B cell (primary cell): ENCODE data around the gene ARHGDIA. TPM values are rescaled to one million over a fixed set of nuclear protein-coding genes. Genes with fewer than 3 reads are reported as not detected.

Experiments used
- ATAC-seq: fragments of 200-7000 bp; cut with Tn5 transposase; one replicate; pipeline ENCODE4 v1.10.0; 2021; ENCODE audit warnings: low read depth, mild to moderate bottlenecking, moderate number of reproducible peaks, moderate library complexity
- CTCF ChIA-PET: fragments of 350-600 bp; sonication (Branson Sonifier 250); formaldehyde crosslinking; loops from one replicate; lab custom pipeline; 2021; ENCODE audit warnings: antibody characterized with exemption, inconsistent platforms; lab: Charles Lee
- POLR2A ChIA-PET: fragments of 350-600 bp; sonication (Branson Sonifier 250); formaldehyde crosslinking; loops from one replicate; lab custom pipeline; 2021; ENCODE audit warnings: antibody characterized with exemption; lab: Charles Lee
- DNase-seq: peaks from one replicate; pipeline ENCODE4 v3.0.0; 2013
- H2AFZ ChIP-seq: 2 replicates; pipeline ENCODE4 v1.6.1; 2012; ENCODE audit warnings: mild to moderate bottlenecking, low read depth, low read length; ENCODE audit not compliant: insufficient read depth, poor library complexity, severe bottlenecking
- H3K27ac ChIP-seq, 2 donors: 1 replicate in 1 of 2; 2 replicates in 1 of 2; pipeline ENCODE4 v1.5.1; 2012 to 2013; ENCODE audit warnings: low read length in 2 of 2, mild to moderate bottlenecking in 2 of 2, moderate library complexity in 1 of 2
- H3K27me3 ChIP-seq, 4 experiments: fragments of 200-600 bp in 1 of 4; sonication (generic) in 1 of 4; replicated peaks in 1 of 4; 1 replicate in 2 of 4; 2 replicates in 2 of 4; pipeline versions ENCODE4 v1.6.1 to v1.7.0; 2013 to 2016; ENCODE audit warnings: low read length in 3 of 4, mild to moderate bottlenecking in 2 of 4, mixed read lengths in 1 of 4, moderate library complexity in 1 of 4; ENCODE audit not compliant: insufficient read depth in 4 of 4, control insufficient read depth in 3 of 4; ENCODE audit errors: control extremely low read depth in 1 of 4
- H3K36me3 ChIP-seq, 2 experiments: replicated peaks in 1 of 2; 1 replicate in 1 of 2; 2 replicates in 1 of 2; pipeline versions ENCODE4 v1.6.1 to v1.7.1; 2013; ENCODE audit warnings: low read length in 1 of 2; ENCODE audit not compliant: insufficient read depth in 2 of 2, control insufficient read depth in 1 of 2; ENCODE audit errors: control extremely low read depth in 1 of 2, extremely low read depth in 1 of 2
- H3K4me1 ChIP-seq, 2 donors: fragments of 200-600 bp in 1 of 2; sonication (generic) in 1 of 2; 1 replicate in 1 of 2; 2 replicates in 1 of 2; pipeline versions ENCODE4 v1.5.1 to v1.6.1; 2013 to 2017; ENCODE audit warnings: low read length in 2 of 2; ENCODE audit not compliant: control insufficient read depth in 2 of 2, insufficient read depth in 2 of 2
- H3K4me2 ChIP-seq: replicated peaks from 2 replicates; pipeline ENCODE3; 2012; ENCODE audit warnings: mild to moderate bottlenecking, low read depth, low read length; ENCODE audit not compliant: poor library complexity, severe bottlenecking
- H3K4me3 ChIP-seq, 5 experiments: fragments of 200-600 bp in 1 of 5; sonication (generic) in 1 of 5; 1 replicate in 3 of 5; 2 replicates in 2 of 5; pipeline versions ENCODE4 v1.5.1 to v1.7.0; 2011 to 2016; ENCODE audit warnings: low read length in 4 of 5, mild to moderate bottlenecking in 4 of 5, low read depth in 2 of 5, control low read depth in 1 of 5, moderate library complexity in 1 of 5; ENCODE audit not compliant: insufficient read depth in 1 of 5; ENCODE audit errors: control extremely low read depth in 1 of 5, extremely low read depth in 1 of 5
- H3K79me2 ChIP-seq: fragments of 200-600 bp; sonication (generic); one replicate; pipeline ENCODE4 v1.6.0; 2016; ENCODE audit warnings: low read length; ENCODE audit not compliant: control insufficient read depth, insufficient read depth
- H3K9ac ChIP-seq: fragments of 200-600 bp; sonication (generic); 2 replicates; pipeline ENCODE4 v1.6.1; 2017; ENCODE audit warnings: mild to moderate bottlenecking, low read length, moderate library complexity
- H3K9me3 ChIP-seq, 3 donors: one replicate each; pipeline versions ENCODE4 v1.6.1 to v1.7.1; 2013; ENCODE audit warnings: low read length in 2 of 3; ENCODE audit not compliant: control insufficient read depth in 2 of 3, insufficient read depth in 1 of 3; ENCODE audit errors: control extremely low read depth in 1 of 3
- H4K20me1 ChIP-seq: 2 replicates; pipeline ENCODE4 v1.6.0; 2012; ENCODE audit warnings: mild to moderate bottlenecking, low read length; ENCODE audit not compliant: insufficient read depth, control insufficient read depth, poor library complexity, severe bottlenecking
- H3K27ac Mint-ChIP-seq: one replicate; pipeline ENCODE4 v1.8.0; 2021; ENCODE audit warnings: mixed read lengths
- H3K27me3 Mint-ChIP-seq: one replicate; pipeline ENCODE4 v1.8.0; 2021; ENCODE audit warnings: mixed read lengths
- H3K4me1 Mint-ChIP-seq: one replicate; pipeline ENCODE4 v1.8.0; 2021; ENCODE audit warnings: mixed read lengths
- H3K4me3 Mint-ChIP-seq: one replicate; pipeline ENCODE4 v1.8.0; 2021; ENCODE audit warnings: mixed read lengths
- H3K9me3 Mint-ChIP-seq: one replicate; pipeline ENCODE4 v1.8.0; 2022; ENCODE audit warnings: mixed read lengths; ENCODE audit not compliant: insufficient read depth
- CTCF ChIP-seq: fragments of 200-600 bp; IDR thresholded peaks from one replicate; pipeline ENCODE4 v1.8.0; 2022; ENCODE audit warnings: antibody characterized with exemption, mild to moderate bottlenecking
- EZH2 ChIP-seq: IDR thresholded peaks from 2 replicates; pipeline ENCODE4 v1.6.1; 2012; ENCODE audit warnings: borderline replicate concordance, low read depth, mild to moderate bottlenecking, moderate library complexity, low read length; ENCODE audit not compliant: insufficient read depth, poor library complexity, severe bottlenecking
- WGBS: methylation state at CpG from one replicate; pipeline ENCODE4 v1.1.5; 2013; ENCODE audit warnings: missing lambda C conversion rate; ENCODE audit not compliant: insufficient coverage; 5-methylcytosine and 5-hydroxymethylcytosine counted together
- intact Hi-C: fragments of 100-400 bp; cut with micrococcal nuclease; formaldehyde crosslinking; loops from one replicate; pipeline ENCODE4 v1.10.0; 2022
- polyA plus RNA-seq: library from polyadenylated mRNA; depleted of rRNA; stranded (reverse); fragments of >200 nt; gene quantifications from 2 replicates; pipeline ENCODE4 v1.2.3, GENCODE V29; 2012
- total RNA-seq, 2 donors: library from RNA; stranded (reverse); fragments of 120-200 nt in 1 of 2; gene quantifications; 1 replicate in 1 of 2; 2 replicates in 1 of 2; pipeline versions ENCODE4 v1.2.3 to v1.2.4, GENCODE V29; 2013 to 2022

The ARHGDIA gene
- total and polyA plus RNA-seq, 2 donors (not counting 1 experiment from before 2014, with no cell fraction given): 262 to 510 TPM

- Histone ChIP-seq H4K20me1 (peaks cover 52% of the 10 kb centered on the region), H2AFZ (no peak overlapping the region), H3K36me3 (peaks cover 0 to 39% of the 10 kb centered on the region in 2 experiments), H3K4me3 (peak overlapping the region in 1 of 5 experiments; percentile 69), H3K4me1 (peaks cover 16 to 26% of the 10 kb centered on the region in 2 donors), H3K27me3 (no peaks in the 10 kb centered on the region), H3K27ac (no peak overlapping the region), H3K9me3 (peaks cover 0 to 3% (median 0%) of the 10 kb centered on the region in 3 donors), H3K9ac (peak overlapping the region; percentile 78), H3K4me2 (peak overlapping the region; percentile 88), H3K79me2 (peaks cover 59% of the 10 kb centered on the region)
- POLR2A ChIA-PET: interaction anchor here (0.7 kb wide), 1 partner anchor 14 kb away, joined by 3 read pairs; no protein-coding TSS in a partner anchor
- TF ChIP-seq EZH2: no peak
- no peak for TF ChIP-seq CTCF
- DNase-seq: no peak
- Mint-ChIP-seq H3K4me3 (peak overlapping the region; percentile 91), H3K4me1 (peaks cover 29% of the 10 kb centered on the region), H3K9me3 (no peaks in the 10 kb centered on the region), H3K27me3 (no peaks in the 10 kb centered on the region), H3K27ac (peak overlapping the region; percentile 53)
- 89% methylated on average over 12 of the region's 21 CpGs for WGBS
- intact Hi-C loops: no loop called here
- CTCF ChIA-PET: interaction anchor here (1.4 to 1.6 kb wide), 3 partner anchors 11 to 43 kb away, joined by 3 to 8 read pairs (median 3); partner anchors contain the start of gene MAFG
- ATAC-seq: no peak
These were observed 45.3 kb upstream of the ARHGDIA start for GRCh38 chr17:81916234-81917001.

- peaks cover 31% of the 10 kb centered on the region for H3K4me1 Mint-ChIP-seq
- 98% methylated on average over 12 of the region's 12 CpGs for WGBS
- Histone ChIP-seq H3K79me2 (peaks cover 57% of the 10 kb centered on the region), H3K27ac (no peak overlapping the region), H3K36me3 (peaks cover 0 to 39% of the 10 kb centered on the region in 2 experiments), H3K9ac (no peak overlapping the region), H3K27me3 (no peaks in the 10 kb centered on the region), H2AFZ (no peak overlapping the region), H3K4me3 (no peak overlapping the region), H4K20me1 (peaks cover 57% of the 10 kb centered on the region), H3K4me1 (peaks cover 20 to 32% of the 10 kb centered on the region in 2 donors), H3K9me3 (peaks cover 0 to 3% (median 0%) of the 10 kb centered on the region in 3 donors), H3K4me2 (no peak overlapping the region)
- ChIA-PET CTCF (no interaction called here), POLR2A (no interaction called here)
- no peak for TF ChIP-seq CTCF
- TF ChIP-seq EZH2: no peak
- H3K4me3 Mint-ChIP-seq: no peak overlapping the region
- no peak overlapping the region for H3K27ac Mint-ChIP-seq
- no peak for ATAC-seq
- DNase-seq: no peak
- no peaks in the 10 kb centered on the region for H3K9me3 Mint-ChIP-seq
- no peaks in the 10 kb centered on the region for H3K27me3 Mint-ChIP-seq
- intact Hi-C loops: no loop called here
These were observed 44.2 kb upstream of the ARHGDIA start for GRCh38 chr17:81915331-81915730.
